GM21447 (cell line): ENCODE data around the gene LRG1.

ENCODE experiments used
- ATAC-seq: cut with Tn5 transposase; IDR thresholded peaks from one replicate; pipeline ENCODE4 v1.9.1; 2021; ENCODE audit not compliant: unreplicated experiment

Gene LRG1

DNA sequence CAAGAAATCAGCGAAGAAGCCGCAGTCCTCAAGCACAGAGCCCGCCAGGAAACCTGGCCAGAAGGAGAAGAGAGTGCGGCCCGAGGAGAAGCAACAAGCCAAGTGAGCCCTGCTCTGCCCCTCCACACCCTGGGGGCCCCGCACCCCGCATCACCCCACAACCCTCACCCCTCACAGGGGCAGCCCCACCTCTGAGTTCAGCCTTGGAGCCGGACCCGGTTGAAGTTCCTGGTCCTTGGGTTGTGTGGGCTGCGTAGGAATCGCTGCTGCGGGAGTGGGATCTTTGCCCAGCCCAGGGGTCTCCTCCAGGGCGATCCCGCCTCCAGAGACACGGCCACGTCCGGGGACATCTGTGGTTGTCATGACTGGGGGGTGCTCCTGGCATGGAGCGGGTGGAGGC is 43.5 kb downstream of the LRG1 start:
- ATAC-seq: no peak

DNA sequence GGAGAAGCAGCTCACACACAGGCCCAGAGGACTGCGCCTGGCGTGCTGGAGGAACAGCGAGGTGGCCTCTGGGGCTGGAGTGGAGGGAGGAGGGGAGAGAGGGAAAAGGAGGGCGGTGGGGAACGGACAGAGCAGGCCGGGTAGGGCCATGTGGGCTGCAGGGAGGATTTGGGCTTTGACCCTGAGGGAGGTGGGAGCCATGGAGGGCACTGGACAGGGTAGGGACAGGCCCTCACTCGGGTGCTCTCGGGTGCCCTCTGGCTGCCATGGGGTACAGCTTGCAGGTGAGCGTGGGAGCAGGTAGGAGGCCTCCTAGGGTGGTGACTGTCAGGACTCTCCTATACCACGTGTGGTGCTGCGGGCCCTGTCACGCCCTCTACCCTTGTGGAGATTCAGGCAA is 44.4 kb downstream of the LRG1 start:
- ATAC-seq: no peak

DNA sequence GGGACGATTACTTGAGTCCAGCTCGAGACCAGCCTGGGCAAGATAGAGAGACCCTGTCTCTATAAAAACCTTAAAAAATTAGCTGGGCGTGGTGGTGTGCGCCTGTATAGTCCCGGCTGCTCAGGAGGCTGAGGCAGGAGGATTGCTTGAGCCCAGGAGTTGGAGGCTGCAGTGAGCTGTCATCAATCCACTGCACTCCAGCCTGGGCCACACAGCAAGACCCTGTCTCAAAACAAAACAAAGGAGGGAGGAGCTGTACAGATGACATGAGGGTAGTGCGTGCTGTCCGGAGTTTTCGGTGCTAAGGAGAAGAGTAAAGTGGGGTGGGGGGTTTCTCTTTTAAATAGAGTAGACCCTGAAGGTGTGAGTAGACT is 45.2 kb downstream of the LRG1 start:
- ATAC-seq: no peak

DNA sequence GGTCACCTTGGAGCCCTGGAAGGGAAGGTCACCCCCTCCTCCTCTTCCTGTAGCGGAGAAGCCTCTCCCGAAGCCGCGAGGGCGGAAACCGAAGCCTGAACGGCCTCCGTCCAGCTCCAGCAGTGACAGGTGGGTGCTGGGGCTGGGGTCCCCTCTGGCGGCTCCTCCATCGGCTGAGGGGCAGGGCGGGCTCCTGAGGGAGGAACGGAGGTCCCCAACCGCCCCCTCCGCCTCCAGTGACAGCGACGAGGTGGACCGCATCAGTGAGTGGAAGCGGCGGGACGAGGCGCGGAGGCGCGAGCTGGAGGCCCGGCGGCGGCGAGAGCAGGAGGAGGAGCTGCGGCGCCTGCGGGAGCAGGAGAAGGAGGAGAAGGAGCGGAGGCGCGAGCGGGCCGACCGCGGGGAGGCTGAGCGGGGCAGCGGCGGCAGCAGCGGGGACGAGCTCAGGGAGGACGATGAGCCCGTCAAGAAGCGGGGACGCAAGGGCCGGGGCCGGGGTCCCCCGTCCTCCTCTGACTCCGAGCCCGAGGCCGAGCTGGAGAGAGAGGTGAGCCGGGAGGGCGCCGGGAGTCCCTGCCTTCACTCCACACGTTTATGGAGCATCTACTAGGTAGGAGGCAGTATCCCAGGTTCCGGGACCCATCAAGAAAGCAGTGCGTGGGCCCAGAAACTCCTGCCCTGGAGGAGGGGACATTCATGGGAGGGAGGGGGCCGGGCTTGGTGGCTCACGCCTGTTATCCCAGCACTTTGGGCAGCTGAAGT is 45.7 kb downstream of the LRG1 start:
- ATAC-seq: no peak

DNA sequence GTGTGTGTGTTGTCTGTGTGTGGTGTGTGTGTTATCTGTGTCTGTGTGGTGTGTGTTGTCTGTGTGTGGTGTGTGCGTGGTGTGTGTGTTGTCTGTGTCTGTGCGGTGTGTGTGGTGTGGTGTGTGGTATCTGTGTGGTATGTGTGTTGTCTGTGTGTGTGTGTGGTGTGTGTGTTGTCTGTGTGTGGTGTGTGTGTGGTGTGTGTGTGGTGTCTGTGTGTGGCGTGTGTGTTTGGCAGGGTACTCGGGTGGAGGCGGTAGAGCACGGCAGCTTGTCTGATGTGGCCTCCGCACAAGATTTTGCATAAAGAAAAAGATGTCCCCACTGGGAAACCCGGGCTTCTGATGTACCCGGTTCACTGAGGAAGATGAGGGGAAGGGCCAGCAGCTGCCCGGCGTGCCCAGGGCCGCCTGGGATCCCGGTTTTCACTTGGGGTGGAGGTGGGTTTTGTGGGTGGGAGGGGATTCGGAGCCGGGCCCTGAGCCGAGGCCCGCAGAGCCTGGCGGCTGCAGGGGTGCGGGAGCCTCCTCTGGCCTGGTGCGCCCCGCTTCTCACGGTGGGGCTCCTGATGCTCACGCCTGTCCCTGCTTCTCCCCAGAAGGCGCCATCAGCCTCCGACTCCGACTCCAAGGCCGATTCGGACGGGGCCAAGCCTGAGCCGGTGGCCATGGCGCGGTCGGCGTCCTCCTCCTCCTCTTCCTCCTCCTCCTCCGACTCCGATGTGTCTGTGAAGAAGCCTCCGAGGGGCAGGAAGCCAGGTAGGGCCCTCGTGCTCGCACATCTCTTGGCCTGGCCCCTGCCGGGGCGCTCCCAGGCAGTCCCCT is 46.5 kb downstream of the LRG1 start:
- ATAC-seq: no peak

DNA sequence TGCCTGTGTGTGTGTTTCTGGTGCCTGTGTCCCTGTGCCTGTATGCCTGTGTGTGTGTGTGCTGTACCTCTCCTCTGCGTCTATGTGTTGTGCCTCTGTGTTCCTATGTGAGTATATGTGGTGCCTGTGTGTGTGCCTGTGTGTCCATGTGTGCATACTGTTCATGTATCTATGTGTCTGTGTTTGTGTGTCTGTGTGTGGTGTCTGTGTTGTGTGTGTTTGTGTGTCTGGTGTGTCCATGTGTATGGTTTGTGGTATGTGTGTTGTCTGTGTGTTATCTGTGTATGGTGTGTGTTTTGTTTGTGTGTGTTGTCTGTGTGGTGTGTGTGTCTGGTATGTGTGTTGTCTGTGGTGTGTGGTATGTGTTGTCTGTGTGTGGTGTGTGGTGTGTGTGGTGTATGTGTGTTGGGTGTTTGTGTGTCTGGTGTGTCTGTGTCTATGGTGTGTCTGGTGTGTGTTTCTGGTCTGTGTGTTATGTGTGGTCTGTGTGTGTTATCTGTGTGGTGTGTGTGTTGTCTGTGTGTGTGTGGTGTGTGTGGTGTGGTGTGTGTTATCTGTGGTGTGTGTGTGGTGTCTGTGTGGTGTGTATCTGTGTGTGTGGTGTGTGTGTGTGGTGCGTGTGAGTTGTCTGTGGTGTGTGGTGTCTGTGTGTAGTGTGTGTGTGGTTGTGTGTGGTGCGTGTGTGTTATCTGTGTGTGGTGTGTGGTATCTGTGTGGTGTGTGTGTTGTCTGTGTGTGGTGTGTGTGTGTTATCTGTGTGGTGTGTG is 47.3 kb downstream of the LRG1 start:
- no peak for ATAC-seq

DNA sequence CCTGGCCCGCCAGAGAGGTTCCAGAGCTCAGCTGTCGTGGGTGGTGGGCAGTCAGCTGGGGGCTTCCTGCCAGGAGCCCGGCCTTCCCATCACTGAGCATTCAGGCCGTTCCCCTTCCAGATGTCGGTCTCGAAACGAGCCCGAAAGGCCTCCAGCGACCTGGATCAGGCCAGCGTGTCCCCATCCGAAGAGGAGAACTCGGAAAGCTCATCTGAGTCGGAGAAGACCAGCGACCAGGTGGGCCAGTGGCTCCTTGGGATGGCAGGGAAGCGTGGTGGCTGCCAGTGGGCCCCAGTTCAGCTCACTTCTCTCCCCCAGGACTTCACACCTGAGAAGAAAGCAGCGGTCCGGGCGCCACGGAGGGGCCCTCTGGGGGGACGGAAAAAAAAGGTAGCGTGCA is 48.4 kb downstream of the LRG1 start:
- ATAC-seq: no peak

DNA sequence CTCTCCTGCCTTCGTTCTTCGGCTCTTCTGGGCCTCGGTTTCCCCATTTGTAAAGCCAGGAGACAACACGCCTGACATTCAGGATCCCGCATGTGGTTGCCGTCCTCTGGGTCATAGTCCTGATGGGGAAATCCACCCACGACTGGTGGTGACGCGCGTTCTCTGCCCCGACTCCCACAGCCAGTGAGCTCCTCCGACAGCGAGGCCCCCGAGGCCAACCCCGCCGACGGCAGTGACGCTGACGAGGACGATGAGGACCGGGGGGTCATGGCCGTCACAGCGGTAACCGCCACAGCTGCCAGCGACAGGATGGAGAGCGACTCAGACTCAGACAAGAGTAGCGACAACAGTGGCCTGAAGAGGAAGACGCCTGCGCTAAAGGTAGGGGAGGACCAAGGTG is 51.3 kb downstream of the LRG1 start:
- no peak for ATAC-seq

DNA sequence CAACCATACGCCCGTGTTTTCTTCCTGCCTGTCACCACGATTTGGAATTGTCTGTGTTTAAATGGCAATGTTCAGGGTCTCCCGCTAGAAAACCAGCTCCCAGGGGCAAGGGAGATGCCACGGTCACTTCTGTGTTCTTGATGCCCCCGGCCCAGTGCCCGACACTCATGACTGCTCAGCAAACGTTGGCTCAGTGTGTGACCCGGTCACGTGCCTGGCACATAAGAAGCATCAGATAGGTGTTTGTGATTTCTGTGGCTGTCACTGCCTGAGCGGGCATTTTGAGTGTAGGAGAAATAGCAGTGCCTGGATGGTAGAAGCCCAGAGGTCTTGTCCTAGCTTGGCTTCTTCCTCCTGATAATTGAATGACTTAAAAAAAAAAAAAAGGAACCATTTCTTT is 52.3 kb downstream of the LRG1 start:
- ATAC-seq: no peak
